GM10266 (cell line): Measurements from ENCODE around the gene TENT4A.

Experiments used
- DNase-seq: peaks from one replicate; pipeline ENCODE4 v3.0.0; 2012; ENCODE audit errors: extremely low spot score
- CTCF ChIP-seq: IDR thresholded peaks from 2 replicates; pipeline ENCODE4 v1.5.1; 2012; ENCODE audit warnings: mild to moderate bottlenecking, low read depth; ENCODE audit not compliant: control insufficient read depth, insufficient read depth; ENCODE audit errors: missing control alignments

Gene TENT4A

GRCh38 chr5:6736524-6737042 is 23.4 kb downstream of the TENT4A start:
- DNase-seq = no peak
- TF ChIP-seq CTCF = no peak

- TF ChIP-seq CTCF = no peak
- peak; percentile 66 for DNase-seq
Measured at GRCh38 chr5:6737043-6737941, 24.1 kb downstream of the TENT4A start.

- DNase-seq = no peak
- TF ChIP-seq CTCF = no peak
Measured at GRCh38 chr5:6739603-6740002, 26.4 kb downstream of the TENT4A start.

GRCh38 chr5:6740586-6741150 is 27.4 kb downstream of the TENT4A start:
- DNase-seq = no peak
- no peak for TF ChIP-seq CTCF

- no peak for DNase-seq
- TF ChIP-seq CTCF = no peak
Measured at GRCh38 chr5:6742081-6742758, 29.0 kb downstream of the TENT4A start.

GRCh38 chr5:6743161-6743560 is 29.9 kb downstream of the TENT4A start:
- TF ChIP-seq CTCF = no peak
- no peak for DNase-seq
